Esophagus muscularis mucosa (tissue), 3 donors: ENCODE measurements around the gene ARMC9.

ENCODE experiments used
- CTCF ChIP-seq, 3 experiments: fragments of 200-600 bp in 2 of 3; fragments of 450-650 bp in 1 of 3; sonication (generic) in 2 of 3; IDR thresholded peaks; one replicate each; pipeline ENCODE4 v1.5.1; 2017 to 2019; ENCODE audit warnings: antibody characterized with exemption in 3 of 3, mild to moderate bottlenecking in 2 of 3, moderate library complexity in 1 of 3
- POLR2A ChIP-seq: fragments of 450-650 bp; IDR thresholded peaks from one replicate; pipeline ENCODE4 v1.6.1; 2017; ENCODE audit warnings: antibody characterized with exemption, moderate library complexity, mild to moderate bottlenecking, low read depth

- TF ChIP-seq POLR2A (no peak), CTCF (IDR thresholded peaks at IDR 0.05) (no peak)
These were observed 198.8 kb downstream of the ARMC9 start for GRCh38 chr2:231397011-231397927.
